HG02610 (cell line): ENCODE measurements around the gene PKN2.
"Not testable (repeated sequence)": the region's sequence is repeated elsewhere in the genome, so short reads cannot be mapped to it uniquely, and the experiment has no call there.

Experiments
- ATAC-seq: cut with Tn5 transposase; IDR thresholded peaks from one replicate; pipeline ENCODE4 v1.9.1; 2021; ENCODE audit warnings: mild to moderate bottlenecking, moderate library complexity; ENCODE audit not compliant: unreplicated experiment

Gene PKN2

GRCh38 chr1:88678405-88678804 lies 5.7 kb upstream of the PKN2 start:
- no peak for ATAC-seq

- ATAC-seq, result no peak
These were observed 3.6 kb upstream of the PKN2 start for GRCh38 chr1:88680471-88680870.

- ATAC-seq, result no peak
These were observed 3.0 kb upstream of the PKN2 start for GRCh38 chr1:88680911-88681622.

GRCh38 chr1:88684482-88685258 lies 597 bp downstream of the PKN2 start:
- peak; percentile 42 for ATAC-seq

- no peak for ATAC-seq
These were observed 1.2 kb downstream of the PKN2 start for GRCh38 chr1:88685259-88685620.

- no peak for ATAC-seq
These were observed 7.5 kb downstream of the PKN2 start for GRCh38 chr1:88691540-88691939.

- ATAC-seq, result no peak
These were observed 11.7 kb downstream of the PKN2 start for GRCh38 chr1:88695781-88696180.

- no peak for ATAC-seq
These were observed 13.4 kb downstream of the PKN2 start for GRCh38 chr1:88697503-88697902.

- no peak for ATAC-seq
These were observed 14.1 kb downstream of the PKN2 start for GRCh38 chr1:88698140-88698539.

GRCh38 chr1:88698764-88699163 lies 14.7 kb downstream of the PKN2 start:
- no peak for ATAC-seq

GRCh38 chr1:88700425-88701013 lies 16.4 kb downstream of the PKN2 start:
- ATAC-seq, result no peak

- peak; percentile 88 for ATAC-seq
These were observed 17.2 kb downstream of the PKN2 start for GRCh38 chr1:88701275-88701674.

- not testable (repeated sequence) for ATAC-seq
These were observed 17.7 kb downstream of the PKN2 start for GRCh38 chr1:88701793-88702192.

GRCh38 chr1:88708011-88708410 lies 23.9 kb downstream of the PKN2 start:
- no peak for ATAC-seq

GRCh38 chr1:88712907-88713306 lies 28.8 kb downstream of the PKN2 start:
- not testable (repeated sequence) for ATAC-seq

GRCh38 chr1:88716571-88716970 lies 32.5 kb downstream of the PKN2 start:
- ATAC-seq, result not testable (repeated sequence)

- no peak for ATAC-seq
These were observed 38.4 kb downstream of the PKN2 start for GRCh38 chr1:88722492-88722891.

- ATAC-seq, result no peak
These were observed 42.6 kb downstream of the PKN2 start for GRCh38 chr1:88726697-88727096.

- no peak for ATAC-seq
These were observed 43.1 kb downstream of the PKN2 start for GRCh38 chr1:88727205-88727604.

- ATAC-seq, result no peak
These were observed 45.2 kb downstream of the PKN2 start for GRCh38 chr1:88729297-88729696.

GRCh38 chr1:88730132-88730675 lies 46.1 kb downstream of the PKN2 start:
- no peak for ATAC-seq

GRCh38 chr1:88730995-88731394 lies 46.9 kb downstream of the PKN2 start:
- ATAC-seq, result no peak
